Prostate gland (tissue), 2 donors: ENCODE measurements around the gene ERC2.

Experiments
- POLR2A ChIP-seq: fragments of 450-650 bp; IDR thresholded peaks from one replicate; pipeline ENCODE4 v1.6.1; 2016; ENCODE audit warnings: antibody characterized with exemption, mild to moderate bottlenecking
- TF ChIP-seq, protein P1 (sequence below), 4 experiments: fragments of 200-600 bp in 2 of 4; fragments of 450-650 bp in 2 of 4; sonication (generic) in 2 of 4; IDR thresholded peaks; 1 replicate in 3 of 4; 2 replicates in 1 of 4; pipeline ENCODE4 v1.5.1; 2016 to 2019; ENCODE audit warnings: antibody characterized with exemption in 4 of 4, mild to moderate bottlenecking in 2 of 4, moderate library complexity in 2 of 4

DNA sequence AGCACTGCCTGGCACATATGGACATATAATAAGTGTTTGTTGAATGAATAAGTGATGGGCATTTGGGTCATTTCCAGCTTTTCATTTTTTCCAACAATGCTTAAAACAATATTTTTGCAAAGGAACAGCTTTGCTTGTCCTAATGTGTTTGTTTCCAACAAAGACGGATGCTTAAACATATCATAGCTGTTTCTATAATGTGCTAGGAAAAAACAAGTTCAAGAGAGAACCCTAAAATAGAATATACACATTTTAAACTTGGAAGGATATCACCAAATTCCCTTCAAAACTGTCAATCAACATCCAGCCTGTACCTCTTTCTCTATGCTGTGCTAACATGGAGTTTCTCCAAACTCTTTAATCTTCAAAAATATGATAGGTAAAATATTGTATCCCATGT, 756.6 kb downstream of the ERC2 start:
- TF ChIP-seq, protein P1, sequence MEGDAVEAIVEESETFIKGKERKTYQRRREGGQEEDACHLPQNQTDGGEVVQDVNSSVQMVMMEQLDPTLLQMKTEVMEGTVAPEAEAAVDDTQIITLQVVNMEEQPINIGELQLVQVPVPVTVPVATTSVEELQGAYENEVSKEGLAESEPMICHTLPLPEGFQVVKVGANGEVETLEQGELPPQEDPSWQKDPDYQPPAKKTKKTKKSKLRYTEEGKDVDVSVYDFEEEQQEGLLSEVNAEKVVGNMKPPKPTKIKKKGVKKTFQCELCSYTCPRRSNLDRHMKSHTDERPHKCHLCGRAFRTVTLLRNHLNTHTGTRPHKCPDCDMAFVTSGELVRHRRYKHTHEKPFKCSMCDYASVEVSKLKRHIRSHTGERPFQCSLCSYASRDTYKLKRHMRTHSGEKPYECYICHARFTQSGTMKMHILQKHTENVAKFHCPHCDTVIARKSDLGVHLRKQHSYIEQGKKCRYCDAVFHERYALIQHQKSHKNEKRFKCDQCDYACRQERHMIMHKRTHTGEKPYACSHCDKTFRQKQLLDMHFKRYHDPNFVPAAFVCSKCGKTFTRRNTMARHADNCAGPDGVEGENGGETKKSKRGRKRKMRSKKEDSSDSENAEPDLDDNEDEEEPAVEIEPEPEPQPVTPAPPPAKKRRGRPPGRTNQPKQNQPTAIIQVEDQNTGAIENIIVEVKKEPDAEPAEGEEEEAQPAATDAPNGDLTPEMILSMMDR (IDR thresholded peaks at IDR 0.05), result no peak
- TF ChIP-seq POLR2A, result no peak
